ENCODE measurements around the gene PIR.

GRCh38 chrX:15523088-15523487 lies 30.0 kb upstream of the PIR start:
- TF ChIP-seq POLR2A (IDR thresholded peaks at IDR 0.05): no peak
- no peak for TF ChIP-seq CTCF (IDR thresholded peaks at IDR 0.05)
